ENCODE results near the gene TFRC. TPM values are rescaled to one million over a fixed set of nuclear protein-coding genes. Genes with fewer than 3 reads are reported as not detected.
A peak's percentile ranks its signal among the peaks of the same experiment; 100 is the strongest.

Gene TFRC
- total RNA-seq, 1 experiment from 2014 or later: 143 TPM

DNA sequence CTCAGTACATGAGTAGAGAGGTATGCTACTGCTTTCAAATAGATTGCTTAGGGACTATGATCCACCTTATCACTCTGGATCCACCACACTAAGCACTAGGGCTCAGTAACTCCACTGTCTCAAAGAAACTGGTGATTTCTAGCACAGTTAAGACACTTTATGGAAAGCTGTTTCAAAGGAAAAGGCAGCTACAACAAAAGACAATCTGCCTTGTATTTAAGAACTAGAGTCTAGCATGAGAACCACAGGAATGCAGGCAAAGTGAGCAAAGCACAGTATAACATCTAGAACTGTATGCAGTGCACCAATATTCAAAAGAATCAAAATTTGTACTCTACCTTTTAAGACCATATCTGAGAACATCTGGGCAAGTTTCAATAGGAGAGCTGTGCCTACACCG, 17.9 kb downstream of the TFRC start:
- POLR2A ChIA-PET: no interaction called here
- CTCF ChIA-PET: no interaction called here
- ATAC-seq: no peak
- Mint-ChIP-seq H3K27ac (peak overlapping the region; percentile 37; the same call in 1 of the 2 replicates), H3K4me1 (peaks cover 19% of the 10 kb centered on the region), H3K36me3 (peaks cover 90% of the 10 kb centered on the region), H3K4me3 (no peak overlapping the region), H3K9me3 (peaks cover 5% of the 10 kb centered on the region), H3K27me3 (ENCODE audit: low read depth) (no peaks in the 10 kb centered on the region)
- TF ChIP-seq, protein P1, sequence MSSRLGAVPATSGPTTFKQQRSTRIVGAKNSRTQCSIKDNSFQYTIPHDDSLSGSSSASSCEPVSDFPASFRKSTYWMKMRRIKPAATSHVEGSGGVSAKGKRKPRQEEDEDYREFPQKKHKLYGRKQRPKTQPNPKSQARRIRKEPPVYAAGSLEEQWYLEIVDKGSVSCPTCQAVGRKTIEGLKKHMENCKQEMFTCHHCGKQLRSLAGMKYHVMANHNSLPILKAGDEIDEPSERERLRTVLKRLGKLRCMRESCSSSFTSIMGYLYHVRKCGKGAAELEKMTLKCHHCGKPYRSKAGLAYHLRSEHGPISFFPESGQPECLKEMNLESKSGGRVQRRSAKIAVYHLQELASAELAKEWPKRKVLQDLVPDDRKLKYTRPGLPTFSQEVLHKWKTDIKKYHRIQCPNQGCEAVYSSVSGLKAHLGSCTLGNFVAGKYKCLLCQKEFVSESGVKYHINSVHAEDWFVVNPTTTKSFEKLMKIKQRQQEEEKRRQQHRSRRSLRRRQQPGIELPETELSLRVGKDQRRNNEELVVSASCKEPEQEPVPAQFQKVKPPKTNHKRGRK (CRISPR knock-in tag; IDR thresholded peaks at IDR 0.05; ENCODE audit: borderline replicate concordance): no peak
- TF ChIP-seq, protein P2, sequence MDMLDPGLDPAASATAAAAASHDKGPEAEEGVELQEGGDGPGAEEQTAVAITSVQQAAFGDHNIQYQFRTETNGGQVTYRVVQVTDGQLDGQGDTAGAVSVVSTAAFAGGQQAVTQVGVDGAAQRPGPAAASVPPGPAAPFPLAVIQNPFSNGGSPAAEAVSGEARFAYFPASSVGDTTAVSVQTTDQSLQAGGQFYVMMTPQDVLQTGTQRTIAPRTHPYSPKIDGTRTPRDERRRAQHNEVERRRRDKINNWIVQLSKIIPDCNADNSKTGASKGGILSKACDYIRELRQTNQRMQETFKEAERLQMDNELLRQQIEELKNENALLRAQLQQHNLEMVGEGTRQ (CRISPR knock-in tag; IDR thresholded peaks at IDR 0.05): no peak
- TF ChIP-seq, protein P3, sequence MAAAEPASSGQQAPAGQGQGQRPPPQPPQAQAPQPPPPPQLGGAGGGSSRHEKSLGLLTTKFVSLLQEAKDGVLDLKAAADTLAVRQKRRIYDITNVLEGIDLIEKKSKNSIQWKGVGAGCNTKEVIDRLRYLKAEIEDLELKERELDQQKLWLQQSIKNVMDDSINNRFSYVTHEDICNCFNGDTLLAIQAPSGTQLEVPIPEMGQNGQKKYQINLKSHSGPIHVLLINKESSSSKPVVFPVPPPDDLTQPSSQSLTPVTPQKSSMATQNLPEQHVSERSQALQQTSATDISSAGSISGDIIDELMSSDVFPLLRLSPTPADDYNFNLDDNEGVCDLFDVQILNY (CRISPR knock-in tag; IDR thresholded peaks at IDR 0.05): no peak
- TF ChIP-seq JAZF1 (CRISPR knock-in tag; IDR thresholded peaks at IDR 0.05): no peak
- no peak for TF ChIP-seq ZNF121 (CRISPR knock-in tag; IDR thresholded peaks at IDR 0.05)
- no peak for TF ChIP-seq FOXK1 (CRISPR knock-in tag; IDR thresholded peaks at IDR 0.05)
- TF ChIP-seq PRRX2 (CRISPR knock-in tag; IDR thresholded peaks at IDR 0.05): no peak
- TF ChIP-seq ZNF396 (CRISPR knock-in tag; IDR thresholded peaks at IDR 0.05; ENCODE audit: borderline replicate concordance): no peak
- no peak for TF ChIP-seq NFATC4 (CRISPR knock-in tag; IDR thresholded peaks at IDR 0.05)
- no peak for TF ChIP-seq MYBL2 (CRISPR knock-in tag; IDR thresholded peaks at IDR 0.05)
- TF ChIP-seq FOXP1 (CRISPR knock-in tag; IDR thresholded peaks at IDR 0.05; ENCODE audit: borderline replicate concordance): no peak
- TF ChIP-seq, protein P4, sequence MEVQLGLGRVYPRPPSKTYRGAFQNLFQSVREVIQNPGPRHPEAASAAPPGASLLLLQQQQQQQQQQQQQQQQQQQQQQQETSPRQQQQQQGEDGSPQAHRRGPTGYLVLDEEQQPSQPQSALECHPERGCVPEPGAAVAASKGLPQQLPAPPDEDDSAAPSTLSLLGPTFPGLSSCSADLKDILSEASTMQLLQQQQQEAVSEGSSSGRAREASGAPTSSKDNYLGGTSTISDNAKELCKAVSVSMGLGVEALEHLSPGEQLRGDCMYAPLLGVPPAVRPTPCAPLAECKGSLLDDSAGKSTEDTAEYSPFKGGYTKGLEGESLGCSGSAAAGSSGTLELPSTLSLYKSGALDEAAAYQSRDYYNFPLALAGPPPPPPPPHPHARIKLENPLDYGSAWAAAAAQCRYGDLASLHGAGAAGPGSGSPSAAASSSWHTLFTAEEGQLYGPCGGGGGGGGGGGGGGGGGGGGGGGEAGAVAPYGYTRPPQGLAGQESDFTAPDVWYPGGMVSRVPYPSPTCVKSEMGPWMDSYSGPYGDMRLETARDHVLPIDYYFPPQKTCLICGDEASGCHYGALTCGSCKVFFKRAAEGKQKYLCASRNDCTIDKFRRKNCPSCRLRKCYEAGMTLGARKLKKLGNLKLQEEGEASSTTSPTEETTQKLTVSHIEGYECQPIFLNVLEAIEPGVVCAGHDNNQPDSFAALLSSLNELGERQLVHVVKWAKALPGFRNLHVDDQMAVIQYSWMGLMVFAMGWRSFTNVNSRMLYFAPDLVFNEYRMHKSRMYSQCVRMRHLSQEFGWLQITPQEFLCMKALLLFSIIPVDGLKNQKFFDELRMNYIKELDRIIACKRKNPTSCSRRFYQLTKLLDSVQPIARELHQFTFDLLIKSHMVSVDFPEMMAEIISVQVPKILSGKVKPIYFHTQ (CRISPR knock-in tag; IDR thresholded peaks at IDR 0.05): no peak
- DNase-seq (ENCODE audit: low spot score): no peak

DNA sequence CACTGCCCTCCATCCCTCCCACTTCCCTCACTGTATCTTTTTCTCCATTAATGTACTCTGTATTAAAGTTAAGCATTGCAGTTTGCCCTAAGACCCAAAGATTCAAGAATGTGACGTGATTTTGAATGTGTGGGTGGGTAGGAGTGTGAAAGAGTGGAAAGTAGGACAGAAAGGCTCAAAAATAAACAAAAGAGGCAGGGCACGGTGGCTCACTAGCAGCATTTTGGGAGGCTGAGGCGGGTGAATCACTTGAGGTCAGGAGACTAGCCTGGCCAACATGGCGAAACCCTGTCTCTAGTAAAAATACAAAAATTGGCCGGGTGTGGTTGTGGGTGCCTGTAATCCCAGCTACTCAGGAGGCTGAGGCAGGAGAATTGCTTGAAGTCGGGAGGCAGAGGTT, 18.4 kb downstream of the TFRC start:
- ATAC-seq: no peak
- DNase-seq (ENCODE audit: low spot score): no peak
- ChIA-PET CTCF (no interaction called here), POLR2A (no interaction called here)
- no peaks in the 10 kb centered on the region for H3K27me3 Mint-ChIP-seq (ENCODE audit: low read depth)
- H3K9me3 Mint-ChIP-seq: peaks cover 5% of the 10 kb centered on the region
- 0 out of 2 replicates have a peak overlapping the region, but pooled peaks have one; percentile 16 for H3K27ac Mint-ChIP-seq
- H3K4me1 Mint-ChIP-seq: peaks cover 24% of the 10 kb centered on the region
- no peak overlapping the region for H3K4me3 Mint-ChIP-seq
- peaks cover 92% of the 10 kb centered on the region for H3K36me3 Mint-ChIP-seq
- TF ChIP-seq, protein P2 (CRISPR knock-in tag; IDR thresholded peaks at IDR 0.05): no peak
- TF ChIP-seq OVOL2 (CRISPR knock-in tag; IDR thresholded peaks at IDR 0.05; ENCODE audit: borderline replicate concordance): no peak
- TF ChIP-seq TEAD1 (CRISPR knock-in tag; IDR thresholded peaks at IDR 0.05): no peak
- TF ChIP-seq, protein P5, sequence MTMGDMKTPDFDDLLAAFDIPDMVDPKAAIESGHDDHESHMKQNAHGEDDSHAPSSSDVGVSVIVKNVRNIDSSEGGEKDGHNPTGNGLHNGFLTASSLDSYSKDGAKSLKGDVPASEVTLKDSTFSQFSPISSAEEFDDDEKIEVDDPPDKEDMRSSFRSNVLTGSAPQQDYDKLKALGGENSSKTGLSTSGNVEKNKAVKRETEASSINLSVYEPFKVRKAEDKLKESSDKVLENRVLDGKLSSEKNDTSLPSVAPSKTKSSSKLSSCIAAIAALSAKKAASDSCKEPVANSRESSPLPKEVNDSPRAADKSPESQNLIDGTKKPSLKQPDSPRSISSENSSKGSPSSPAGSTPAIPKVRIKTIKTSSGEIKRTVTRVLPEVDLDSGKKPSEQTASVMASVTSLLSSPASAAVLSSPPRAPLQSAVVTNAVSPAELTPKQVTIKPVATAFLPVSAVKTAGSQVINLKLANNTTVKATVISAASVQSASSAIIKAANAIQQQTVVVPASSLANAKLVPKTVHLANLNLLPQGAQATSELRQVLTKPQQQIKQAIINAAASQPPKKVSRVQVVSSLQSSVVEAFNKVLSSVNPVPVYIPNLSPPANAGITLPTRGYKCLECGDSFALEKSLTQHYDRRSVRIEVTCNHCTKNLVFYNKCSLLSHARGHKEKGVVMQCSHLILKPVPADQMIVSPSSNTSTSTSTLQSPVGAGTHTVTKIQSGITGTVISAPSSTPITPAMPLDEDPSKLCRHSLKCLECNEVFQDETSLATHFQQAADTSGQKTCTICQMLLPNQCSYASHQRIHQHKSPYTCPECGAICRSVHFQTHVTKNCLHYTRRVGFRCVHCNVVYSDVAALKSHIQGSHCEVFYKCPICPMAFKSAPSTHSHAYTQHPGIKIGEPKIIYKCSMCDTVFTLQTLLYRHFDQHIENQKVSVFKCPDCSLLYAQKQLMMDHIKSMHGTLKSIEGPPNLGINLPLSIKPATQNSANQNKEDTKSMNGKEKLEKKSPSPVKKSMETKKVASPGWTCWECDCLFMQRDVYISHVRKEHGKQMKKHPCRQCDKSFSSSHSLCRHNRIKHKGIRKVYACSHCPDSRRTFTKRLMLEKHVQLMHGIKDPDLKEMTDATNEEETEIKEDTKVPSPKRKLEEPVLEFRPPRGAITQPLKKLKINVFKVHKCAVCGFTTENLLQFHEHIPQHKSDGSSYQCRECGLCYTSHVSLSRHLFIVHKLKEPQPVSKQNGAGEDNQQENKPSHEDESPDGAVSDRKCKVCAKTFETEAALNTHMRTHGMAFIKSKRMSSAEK (CRISPR knock-in tag; IDR thresholded peaks at IDR 0.05; ENCODE audit: borderline replicate concordance): no peak
- TF ChIP-seq TP53 (CRISPR knock-in tag; IDR thresholded peaks at IDR 0.05): no peak
- TF ChIP-seq ZNF416 (CRISPR knock-in tag; IDR thresholded peaks at IDR 0.05): no peak
- TF ChIP-seq SP1 (CRISPR knock-in tag; conservative IDR thresholded peaks at IDR 0.05): no peak
- TF ChIP-seq RELA (CRISPR knock-in tag; IDR thresholded peaks at IDR 0.05; ENCODE audit: borderline replicate concordance): no peak
- no peak for TF ChIP-seq EMX1 (CRISPR knock-in tag; IDR thresholded peaks at IDR 0.05)
- TF ChIP-seq KAT7 (CRISPR knock-in tag; IDR thresholded peaks at IDR 0.05; ENCODE audit: borderline replicate concordance): no peak
- TF ChIP-seq ESRRA (CRISPR knock-in tag; IDR thresholded peaks at IDR 0.05; ENCODE audit: borderline replicate concordance): no peak
- TF ChIP-seq, protein P6, sequence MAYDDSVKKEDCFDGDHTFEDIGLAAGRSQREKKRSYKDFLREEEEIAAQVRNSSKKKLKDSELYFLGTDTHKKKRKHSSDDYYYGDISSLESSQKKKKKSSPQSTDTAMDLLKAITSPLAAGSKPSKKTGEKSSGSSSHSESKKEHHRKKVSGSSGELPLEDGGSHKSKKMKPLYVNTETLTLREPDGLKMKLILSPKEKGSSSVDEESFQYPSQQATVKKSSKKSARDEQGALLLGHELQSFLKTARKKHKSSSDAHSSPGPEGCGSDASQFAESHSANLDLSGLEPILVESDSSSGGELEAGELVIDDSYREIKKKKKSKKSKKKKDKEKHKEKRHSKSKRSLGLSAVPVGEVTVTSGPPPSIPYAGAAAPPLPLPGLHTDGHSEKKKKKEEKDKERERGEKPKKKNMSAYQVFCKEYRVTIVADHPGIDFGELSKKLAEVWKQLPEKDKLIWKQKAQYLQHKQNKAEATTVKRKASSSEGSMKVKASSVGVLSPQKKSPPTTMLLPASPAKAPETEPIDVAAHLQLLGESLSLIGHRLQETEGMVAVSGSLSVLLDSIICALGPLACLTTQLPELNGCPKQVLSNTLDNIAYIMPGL (CRISPR knock-in tag; IDR thresholded peaks at IDR 0.05): no peak
- TF ChIP-seq MYBL2 (CRISPR knock-in tag; IDR thresholded peaks at IDR 0.05): no peak

All from WTC11 (cell line).